A673 (cell line): ENCODE results near the gene KAT14. TPM values are rescaled to one million over a fixed set of nuclear protein-coding genes. Genes with fewer than 3 reads are reported as not detected.

ENCODE experiments used
- BruUV-seq: library from RNA; stranded (reverse); fragments of 400-500 nt; replicated peaks from 2 replicates; lab custom pipeline; 2021; lab: Mats Ljungman, UMichigan
- CTCF ChIA-PET: fragments of 300-600 bp; sonication (Branson Sonifier 250); formaldehyde crosslinking; loops from one replicate; lab custom pipeline; 2022; ENCODE audit warnings: antibody characterized with exemption; lab: Charles Lee
- POLR2A ChIA-PET: fragments of 300-600 bp; sonication (Branson Sonifier 250); formaldehyde crosslinking; loops from one replicate; lab custom pipeline; 2022; ENCODE audit warnings: antibody characterized with exemption; ENCODE audit not compliant: low non-redundant PET; lab: Charles Lee
- DNase-seq: peaks from one replicate; pipeline ENCODE4 v3.0.0-alpha.2; 2015; ENCODE audit warnings: low spot score
- H3K27ac ChIP-seq: fragments of 200-600 bp; sonication (generic); 2 replicates; pipeline ENCODE4 v1.5.1; 2016; ENCODE audit warnings: mixed run types, low read depth, mild to moderate bottlenecking, mixed read lengths, antibody characterized with exemption, low read length; ENCODE audit not compliant: poor library complexity, severe bottlenecking
- H3K27me3 ChIP-seq: fragments of 200-600 bp; sonication (generic); replicated peaks from 2 replicates; pipeline ENCODE4 v1.6.1; 2017; ENCODE audit warnings: mixed run types, low read depth, mild to moderate bottlenecking, mixed read lengths, antibody characterized with exemption, low read length; ENCODE audit not compliant: insufficient read depth, poor library complexity
- H3K36me3 ChIP-seq: fragments of 200-600 bp; sonication (generic); 2 replicates; pipeline ENCODE4 v1.6.1; 2016; ENCODE audit warnings: mixed run types, mild to moderate bottlenecking, mixed read lengths, antibody characterized with exemption, low read length; ENCODE audit not compliant: insufficient read depth, poor library complexity, severe bottlenecking
- H3K4me1 ChIP-seq: fragments of 200-600 bp; sonication (generic); 2 replicates; pipeline ENCODE4 v1.6.1; 2017; ENCODE audit warnings: mixed run types, mild to moderate bottlenecking, mixed read lengths, antibody characterized with exemption, low read length; ENCODE audit not compliant: insufficient read depth, poor library complexity, severe bottlenecking
- H3K4me3 ChIP-seq: fragments of 200-600 bp; sonication (generic); 2 replicates; pipeline ENCODE4 v1.5.1; 2016; ENCODE audit warnings: low read depth, mixed run types, mild to moderate bottlenecking, mixed read lengths, low read length; ENCODE audit not compliant: poor library complexity, severe bottlenecking
- H3K9me3 ChIP-seq: fragments of 200-600 bp; sonication (generic); 2 replicates; pipeline ENCODE4 v1.6.1; 2016; ENCODE audit warnings: mixed run types, low read depth, mild to moderate bottlenecking, mixed read lengths, antibody characterized with exemption, low read length; ENCODE audit not compliant: poor library complexity, severe bottlenecking
- EZH2 ChIP-seq: fragments of 200-600 bp; sonication (generic); IDR thresholded peaks from 2 replicates; pipeline ENCODE4 v1.6.1; 2017; ENCODE audit warnings: borderline replicate concordance, low read depth, mild to moderate bottlenecking, mixed read lengths, antibody characterized with exemption, low read length; ENCODE audit not compliant: poor library complexity, severe bottlenecking
- intact Hi-C: fragments of 100-400 bp; cut with micrococcal nuclease; formaldehyde crosslinking; loops from one replicate; pipeline ENCODE4 v1.10.0; 2022; ENCODE audit not compliant: unreplicated experiment
- total RNA-seq: library from RNA; stranded (reverse); gene quantifications from 2 replicates; pipeline ENCODE4 v1.2.3, GENCODE V29; 2021
- TF ChIP-seq, protein P1 (sequence below): fragments of 300-800, 200-600 bp; sonication (generic); conservative IDR thresholded peaks from 2 replicates; pipeline ENCODE4 v1.5.1; 2017; ENCODE audit warnings: low read depth, mild to moderate bottlenecking, antibody characterized with exemption, low read length, moderate library complexity, mixed read lengths

Gene KAT14
- total RNA-seq, 1 experiment from 2014 or later = 20.6 TPM

DNA sequence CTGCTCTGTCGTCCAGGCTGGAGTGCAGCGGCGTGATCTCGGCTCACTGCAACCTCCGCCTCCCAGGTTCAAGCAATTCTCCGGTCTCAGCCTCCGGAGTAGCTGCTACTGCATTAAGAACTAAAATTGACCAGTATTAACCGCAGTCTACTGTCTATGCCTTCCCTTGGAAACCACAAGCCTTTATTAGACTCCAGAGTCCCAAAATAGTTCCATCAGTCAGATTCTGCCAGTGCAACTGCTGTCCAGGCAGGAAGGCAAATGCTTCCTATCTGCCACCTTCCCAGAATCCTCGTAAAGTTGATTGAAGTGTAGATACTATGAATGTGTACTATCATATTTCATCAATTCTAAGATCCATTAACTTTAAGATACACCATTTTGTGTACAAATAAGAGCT is 16.7 kb downstream of the KAT14 start:
- ChIA-PET CTCF (no interaction called here), POLR2A (no interaction called here)
- H3K4me1 ChIP-seq = no peaks in the 10 kb centered on the region
- no peak for TF ChIP-seq EZH2
- TF ChIP-seq, protein P1, sequence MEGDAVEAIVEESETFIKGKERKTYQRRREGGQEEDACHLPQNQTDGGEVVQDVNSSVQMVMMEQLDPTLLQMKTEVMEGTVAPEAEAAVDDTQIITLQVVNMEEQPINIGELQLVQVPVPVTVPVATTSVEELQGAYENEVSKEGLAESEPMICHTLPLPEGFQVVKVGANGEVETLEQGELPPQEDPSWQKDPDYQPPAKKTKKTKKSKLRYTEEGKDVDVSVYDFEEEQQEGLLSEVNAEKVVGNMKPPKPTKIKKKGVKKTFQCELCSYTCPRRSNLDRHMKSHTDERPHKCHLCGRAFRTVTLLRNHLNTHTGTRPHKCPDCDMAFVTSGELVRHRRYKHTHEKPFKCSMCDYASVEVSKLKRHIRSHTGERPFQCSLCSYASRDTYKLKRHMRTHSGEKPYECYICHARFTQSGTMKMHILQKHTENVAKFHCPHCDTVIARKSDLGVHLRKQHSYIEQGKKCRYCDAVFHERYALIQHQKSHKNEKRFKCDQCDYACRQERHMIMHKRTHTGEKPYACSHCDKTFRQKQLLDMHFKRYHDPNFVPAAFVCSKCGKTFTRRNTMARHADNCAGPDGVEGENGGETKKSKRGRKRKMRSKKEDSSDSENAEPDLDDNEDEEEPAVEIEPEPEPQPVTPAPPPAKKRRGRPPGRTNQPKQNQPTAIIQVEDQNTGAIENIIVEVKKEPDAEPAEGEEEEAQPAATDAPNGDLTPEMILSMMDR = no peak
- H3K36me3 ChIP-seq = peaks cover 12% of the 10 kb centered on the region
- BruUV-seq = no TSS peak
- DNase-seq = no peak
- intact Hi-C loops = no loop called here
- no peak overlapping the region for H3K4me3 ChIP-seq
- no peak overlapping the region for H3K27ac ChIP-seq
- H3K27me3 ChIP-seq = no peaks in the 10 kb centered on the region
- H3K9me3 ChIP-seq = no peaks in the 10 kb centered on the region

DNA sequence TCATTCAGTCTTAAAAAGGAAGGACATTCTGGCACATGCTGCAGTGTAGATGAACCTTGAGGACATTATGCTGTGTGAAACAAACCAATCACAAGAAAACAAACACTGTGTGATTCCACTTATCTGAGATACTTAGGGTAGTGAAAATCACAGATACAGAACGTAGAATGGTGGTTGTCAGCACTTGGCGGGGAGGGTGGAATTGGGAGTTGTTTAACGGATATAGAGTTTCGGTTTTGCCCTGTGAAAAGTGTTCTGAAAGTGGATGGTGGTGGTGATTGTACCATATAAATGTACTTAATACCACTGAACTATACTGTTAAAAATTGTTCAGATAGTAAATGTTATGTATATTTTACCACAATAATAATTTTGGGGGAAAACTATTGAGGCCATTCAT is 18.4 kb downstream of the KAT14 start:
- ChIA-PET CTCF (no interaction called here), POLR2A (no interaction called here)
- DNase-seq = no peak
- no peaks in the 10 kb centered on the region for H3K27me3 ChIP-seq
- no peak overlapping the region for H3K27ac ChIP-seq
- intact Hi-C loops = no loop called here
- no TSS peak for BruUV-seq
- peaks cover 16% of the 10 kb centered on the region for H3K36me3 ChIP-seq
- no peaks in the 10 kb centered on the region for H3K9me3 ChIP-seq
- H3K4me1 ChIP-seq = no peaks in the 10 kb centered on the region
- TF ChIP-seq, protein P1 = no peak
- TF ChIP-seq EZH2 = no peak
- H3K4me3 ChIP-seq = no peak overlapping the region

DNA sequence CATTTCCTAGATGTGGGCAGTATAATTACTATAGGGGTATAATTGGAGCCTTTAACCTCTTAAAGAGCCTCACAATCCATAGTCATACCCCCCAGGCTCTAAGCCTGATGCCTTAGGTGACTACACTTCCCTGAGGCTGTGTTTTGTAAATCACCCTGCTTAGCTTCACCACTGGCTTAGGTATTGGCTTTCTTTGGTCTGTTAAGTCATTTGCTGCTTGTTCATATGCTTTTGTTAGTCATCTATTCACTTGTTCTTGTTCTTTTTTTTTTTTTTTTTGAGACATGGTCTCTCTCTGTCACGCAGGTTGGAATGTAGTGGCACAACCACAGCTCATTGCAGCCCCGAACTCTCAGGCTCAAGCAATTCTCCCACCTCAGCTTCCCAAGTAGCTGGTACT is 26.7 kb downstream of the KAT14 start:
- Histone ChIP-seq H3K4me3 (no peak overlapping the region), H3K27ac (no peak overlapping the region), H3K4me1 (no peaks in the 10 kb centered on the region), H3K9me3 (no peaks in the 10 kb centered on the region), H3K36me3 (peaks cover 22% of the 10 kb centered on the region), H3K27me3 (no peaks in the 10 kb centered on the region)
- BruUV-seq = no TSS peak
- ChIA-PET POLR2A (no interaction called here), CTCF (no interaction called here)
- TF ChIP-seq, protein P1 = no peak
- no peak for TF ChIP-seq EZH2
- intact Hi-C loops = no loop called here
- no peak for DNase-seq
